ENCODE measurements around the gene ZYG11A.

DNA sequence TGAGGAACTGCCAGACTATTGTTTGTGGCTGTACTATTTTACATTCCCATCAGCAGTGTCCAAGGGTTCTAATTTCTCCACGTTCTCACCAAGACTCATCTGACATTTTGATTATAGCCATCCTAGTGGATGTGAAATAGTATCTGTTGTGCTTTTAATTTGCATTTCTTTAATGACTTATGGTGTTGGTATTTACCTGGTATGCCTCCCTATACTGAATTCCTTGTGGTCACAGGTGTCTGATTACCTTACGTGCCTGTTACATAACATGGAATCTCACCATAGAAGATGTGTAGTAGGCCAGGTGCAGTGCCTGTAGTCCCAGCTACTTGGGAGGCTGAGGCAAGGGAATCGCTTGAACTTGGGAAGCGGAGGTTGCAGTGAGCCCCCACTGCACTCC, 13.5 kb downstream of the ZYG11A start:
- TF ChIP-seq, protein P1, sequence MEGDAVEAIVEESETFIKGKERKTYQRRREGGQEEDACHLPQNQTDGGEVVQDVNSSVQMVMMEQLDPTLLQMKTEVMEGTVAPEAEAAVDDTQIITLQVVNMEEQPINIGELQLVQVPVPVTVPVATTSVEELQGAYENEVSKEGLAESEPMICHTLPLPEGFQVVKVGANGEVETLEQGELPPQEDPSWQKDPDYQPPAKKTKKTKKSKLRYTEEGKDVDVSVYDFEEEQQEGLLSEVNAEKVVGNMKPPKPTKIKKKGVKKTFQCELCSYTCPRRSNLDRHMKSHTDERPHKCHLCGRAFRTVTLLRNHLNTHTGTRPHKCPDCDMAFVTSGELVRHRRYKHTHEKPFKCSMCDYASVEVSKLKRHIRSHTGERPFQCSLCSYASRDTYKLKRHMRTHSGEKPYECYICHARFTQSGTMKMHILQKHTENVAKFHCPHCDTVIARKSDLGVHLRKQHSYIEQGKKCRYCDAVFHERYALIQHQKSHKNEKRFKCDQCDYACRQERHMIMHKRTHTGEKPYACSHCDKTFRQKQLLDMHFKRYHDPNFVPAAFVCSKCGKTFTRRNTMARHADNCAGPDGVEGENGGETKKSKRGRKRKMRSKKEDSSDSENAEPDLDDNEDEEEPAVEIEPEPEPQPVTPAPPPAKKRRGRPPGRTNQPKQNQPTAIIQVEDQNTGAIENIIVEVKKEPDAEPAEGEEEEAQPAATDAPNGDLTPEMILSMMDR (IDR thresholded peaks at IDR 0.05) = no peak
- TF ChIP-seq POLR2A (IDR thresholded peaks at IDR 0.05; ENCODE audit: low read length) = no peak
- TF ChIP-seq JUNB (IDR thresholded peaks at IDR 0.05) = no peak
- no peak for TF ChIP-seq EHF (CRISPR knock-in tag; IDR thresholded peaks at IDR 0.05)
- no peak for TF ChIP-seq TFCP2L1 (CRISPR knock-in tag; IDR thresholded peaks at IDR 0.05)
- no peak for TF ChIP-seq EP300 (IDR thresholded peaks at IDR 0.05)
- TF ChIP-seq BHLHE40 (IDR thresholded peaks at IDR 0.05; ENCODE audit: low read depth, low read length) = no peak
- TF ChIP-seq CEBPB (IDR thresholded peaks at IDR 0.05) = no peak
- no peak for TF ChIP-seq RARB (CRISPR knock-in tag; IDR thresholded peaks at IDR 0.05)
- TF ChIP-seq HOXA7 (CRISPR knock-in tag; IDR thresholded peaks at IDR 0.05) = no peak
- TF ChIP-seq, protein P2, sequence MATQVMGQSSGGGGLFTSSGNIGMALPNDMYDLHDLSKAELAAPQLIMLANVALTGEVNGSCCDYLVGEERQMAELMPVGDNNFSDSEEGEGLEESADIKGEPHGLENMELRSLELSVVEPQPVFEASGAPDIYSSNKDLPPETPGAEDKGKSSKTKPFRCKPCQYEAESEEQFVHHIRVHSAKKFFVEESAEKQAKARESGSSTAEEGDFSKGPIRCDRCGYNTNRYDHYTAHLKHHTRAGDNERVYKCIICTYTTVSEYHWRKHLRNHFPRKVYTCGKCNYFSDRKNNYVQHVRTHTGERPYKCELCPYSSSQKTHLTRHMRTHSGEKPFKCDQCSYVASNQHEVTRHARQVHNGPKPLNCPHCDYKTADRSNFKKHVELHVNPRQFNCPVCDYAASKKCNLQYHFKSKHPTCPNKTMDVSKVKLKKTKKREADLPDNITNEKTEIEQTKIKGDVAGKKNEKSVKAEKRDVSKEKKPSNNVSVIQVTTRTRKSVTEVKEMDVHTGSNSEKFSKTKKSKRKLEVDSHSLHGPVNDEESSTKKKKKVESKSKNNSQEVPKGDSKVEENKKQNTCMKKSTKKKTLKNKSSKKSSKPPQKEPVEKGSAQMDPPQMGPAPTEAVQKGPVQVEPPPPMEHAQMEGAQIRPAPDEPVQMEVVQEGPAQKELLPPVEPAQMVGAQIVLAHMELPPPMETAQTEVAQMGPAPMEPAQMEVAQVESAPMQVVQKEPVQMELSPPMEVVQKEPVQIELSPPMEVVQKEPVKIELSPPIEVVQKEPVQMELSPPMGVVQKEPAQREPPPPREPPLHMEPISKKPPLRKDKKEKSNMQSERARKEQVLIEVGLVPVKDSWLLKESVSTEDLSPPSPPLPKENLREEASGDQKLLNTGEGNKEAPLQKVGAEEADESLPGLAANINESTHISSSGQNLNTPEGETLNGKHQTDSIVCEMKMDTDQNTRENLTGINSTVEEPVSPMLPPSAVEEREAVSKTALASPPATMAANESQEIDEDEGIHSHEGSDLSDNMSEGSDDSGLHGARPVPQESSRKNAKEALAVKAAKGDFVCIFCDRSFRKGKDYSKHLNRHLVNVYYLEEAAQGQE (IDR thresholded peaks at IDR 0.05) = no peak
- no peak for TF ChIP-seq CHD2 (IDR thresholded peaks at IDR 0.05; ENCODE audit: low read length, partially characterized antibody)

All from A549 (cell line).